SK-N-MC (cell line): ENCODE data around the gene ZSWIM1.

Experiments used
- EZH2 ChIP-seq: fragments of 200-600 bp; sonication (generic); IDR thresholded peaks from one replicate; pipeline ENCODE4 v1.6.1; 2017; ENCODE audit warnings: antibody characterized with exemption
- FOXP2 ChIP-seq: optimal IDR thresholded peaks from 2 replicates; pipeline ENCODE3; 2011; ENCODE audit warnings: mild to moderate bottlenecking, moderate library complexity; ENCODE audit not compliant: insufficient read depth; ENCODE audit errors: extremely low read length, control extremely low read depth
- POLR2AphosphoS5 ChIP-seq: IDR thresholded peaks from 2 replicates; pipeline ENCODE4 v1.6.1; 2012; ENCODE audit warnings: mild to moderate bottlenecking, low read depth, low read length, borderline replicate concordance

- TF ChIP-seq EZH2 (no peak), POLR2AphosphoS5 (no peak), FOXP2 (no peak)
These were observed 27.5 kb upstream of the ZSWIM1 start for GRCh38 chr20:45853484-45853883.
